HG02798 (cell line): ENCODE data around the gene SLC24A3.

Experiments used
- ATAC-seq: cut with Tn5 transposase; IDR thresholded peaks from one replicate; pipeline ENCODE4 v1.9.1; 2021; ENCODE audit warnings: mild to moderate bottlenecking; ENCODE audit not compliant: unreplicated experiment, poor library complexity

The SLC24A3 gene

GRCh38 chr20:19212469-19212815 lies at the start of gene SLC24A3:
Gene SLC24A3 (plus strand): TSS chr20:19212642.
- ATAC-seq: no peak

GRCh38 chr20:19170148-19170547 lies 42.3 kb upstream of the SLC24A3 start:
- ATAC-seq: no peak

DNA sequence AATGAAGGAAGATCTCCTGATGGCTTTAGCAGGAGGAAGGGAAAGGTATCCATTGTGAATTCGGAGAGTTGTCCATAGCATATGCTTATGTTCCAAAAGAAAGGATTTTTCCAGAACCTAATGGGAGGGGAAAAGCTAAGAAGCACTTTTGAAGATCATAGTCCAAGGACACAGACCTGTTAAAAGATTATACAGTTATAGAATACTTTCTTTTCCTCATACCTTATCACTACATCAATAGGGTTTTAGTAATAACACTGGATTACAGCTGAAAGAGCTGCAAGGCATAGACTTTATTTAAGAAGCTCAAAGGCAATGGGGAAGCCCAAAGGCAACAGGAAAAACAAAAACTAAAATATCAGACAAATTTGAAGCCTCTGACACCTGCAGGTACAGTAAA lies 39.8 kb upstream of the SLC24A3 start:
- ATAC-seq: no peak

- no peak for ATAC-seq
These were observed 35.9 kb upstream of the SLC24A3 start for GRCh38 chr20:19176470-19177052.

- no peak for ATAC-seq
These were observed 30.9 kb upstream of the SLC24A3 start for GRCh38 chr20:19181552-19181951.

DNA sequence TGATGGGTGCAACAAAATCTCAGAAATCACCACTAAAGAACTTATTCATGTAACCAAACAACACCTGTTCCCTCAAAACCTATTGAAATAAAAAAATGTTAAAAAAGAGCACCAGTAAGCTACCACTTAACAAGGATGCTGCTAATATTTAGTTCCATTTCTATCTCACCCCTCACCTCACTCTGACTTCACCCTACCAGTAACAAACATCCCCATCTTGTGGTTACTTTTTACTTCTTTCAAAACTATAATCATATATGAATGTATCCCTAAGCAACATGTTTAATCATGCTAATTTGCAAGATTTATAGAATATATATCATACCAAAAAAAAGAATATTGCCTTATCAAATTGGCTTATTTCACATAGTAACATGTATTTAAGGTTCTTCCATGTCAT lies 27.4 kb upstream of the SLC24A3 start:
- ATAC-seq: no peak

- ATAC-seq: no peak
These were observed 19.1 kb upstream of the SLC24A3 start for GRCh38 chr20:19193349-19193748.

DNA sequence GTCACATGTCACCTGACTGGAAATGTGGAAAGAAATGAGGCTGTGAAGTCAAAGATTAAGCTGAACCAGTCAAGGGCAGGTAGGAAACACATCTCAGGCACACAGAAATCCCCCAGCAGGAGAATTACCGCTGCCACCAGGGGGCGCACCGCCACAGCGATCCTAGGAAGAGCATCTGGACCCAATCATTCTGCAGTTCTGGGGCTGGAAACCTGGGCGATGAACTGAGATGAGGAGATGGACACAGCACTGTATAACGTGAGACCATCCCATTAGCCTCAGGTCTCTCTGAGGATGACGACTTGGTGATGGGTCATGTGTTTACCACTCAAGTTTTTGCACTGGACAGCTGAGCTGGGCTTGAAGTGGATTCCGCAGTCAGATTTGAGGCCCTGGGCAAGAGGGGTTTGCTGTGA lies 6.5 kb upstream of the SLC24A3 start:
- peak; percentile 50 for ATAC-seq

DNA sequence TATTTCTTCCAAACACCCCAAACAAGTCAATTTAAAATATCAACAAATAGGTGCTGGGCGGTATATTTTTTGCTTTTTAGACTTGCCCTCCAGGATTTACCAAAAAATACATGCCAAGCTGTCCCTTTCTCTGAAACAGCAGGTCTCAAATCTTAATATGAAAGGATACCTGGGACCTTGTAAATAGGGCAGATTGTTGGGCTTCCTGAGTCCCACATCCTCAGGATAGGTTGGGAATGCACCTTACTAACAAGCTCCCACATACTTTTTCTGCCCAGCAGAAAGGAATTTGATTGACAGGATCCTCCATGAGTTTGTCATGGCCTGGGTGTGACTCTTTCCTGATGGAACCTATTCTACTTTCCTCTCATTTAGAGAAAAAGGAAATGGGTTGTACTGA lies 4.9 kb upstream of the SLC24A3 start:
- no peak for ATAC-seq

- no peak for ATAC-seq
These were observed 1.9 kb upstream of the SLC24A3 start for GRCh38 chr20:19210391-19211155.

DNA sequence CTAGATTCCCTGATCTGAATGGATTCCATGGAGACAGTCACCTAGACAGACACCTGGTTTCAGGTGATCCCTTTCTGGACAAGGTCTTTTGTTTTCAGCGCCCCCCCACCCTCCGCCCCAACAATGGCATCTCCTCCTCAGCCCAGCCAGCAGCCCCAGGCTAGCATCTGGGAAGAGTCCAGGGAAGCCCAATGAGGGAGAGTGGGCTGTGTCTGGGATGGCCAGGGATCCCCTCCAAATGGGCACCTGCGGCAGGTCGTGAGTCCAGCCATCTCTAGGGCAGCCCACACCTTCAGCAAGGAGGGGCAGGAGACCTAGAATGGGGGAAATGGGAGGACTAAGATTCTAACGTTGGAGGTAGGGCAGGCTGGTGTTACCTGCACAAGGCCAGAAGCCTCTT lies 1.2 kb upstream of the SLC24A3 start:
- no peak for ATAC-seq

- peak; percentile 16 for ATAC-seq
These were observed 577 bp upstream of the SLC24A3 start for GRCh38 chr20:19211661-19212468.

GRCh38 chr20:19212821-19213502 lies 520 bp downstream of the SLC24A3 start:
- peak; percentile 58 for ATAC-seq

GRCh38 chr20:19213946-19214490 lies 1.6 kb downstream of the SLC24A3 start:
- ATAC-seq: no peak

GRCh38 chr20:19218411-19218810 lies 6.0 kb downstream of the SLC24A3 start:
- no peak for ATAC-seq

DNA sequence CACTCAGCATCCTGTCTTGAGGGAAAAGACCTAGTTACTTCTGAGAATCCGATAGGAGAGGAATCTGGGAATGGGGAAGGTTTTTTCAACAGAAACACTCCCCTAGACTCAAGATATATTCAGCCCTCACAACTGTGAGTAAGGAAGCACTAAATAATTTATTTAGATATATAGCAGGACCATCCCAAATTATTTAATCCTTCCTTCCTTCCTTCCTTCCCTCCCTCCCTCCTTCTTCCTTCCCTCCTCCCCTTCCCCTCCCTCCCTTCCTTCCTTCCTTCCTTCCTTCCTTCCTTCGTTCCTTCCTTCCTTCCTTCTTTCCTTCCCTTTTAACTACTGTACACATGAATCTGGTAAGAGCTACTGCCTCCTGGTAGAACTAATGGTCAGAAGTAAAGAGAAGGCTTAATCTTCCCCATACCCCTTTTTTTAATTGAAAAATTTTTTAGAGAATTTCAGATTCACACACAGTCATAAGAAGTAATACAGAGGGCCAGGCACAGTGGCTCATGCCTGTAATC lies 10.1 kb downstream of the SLC24A3 start:
- no peak for ATAC-seq

DNA sequence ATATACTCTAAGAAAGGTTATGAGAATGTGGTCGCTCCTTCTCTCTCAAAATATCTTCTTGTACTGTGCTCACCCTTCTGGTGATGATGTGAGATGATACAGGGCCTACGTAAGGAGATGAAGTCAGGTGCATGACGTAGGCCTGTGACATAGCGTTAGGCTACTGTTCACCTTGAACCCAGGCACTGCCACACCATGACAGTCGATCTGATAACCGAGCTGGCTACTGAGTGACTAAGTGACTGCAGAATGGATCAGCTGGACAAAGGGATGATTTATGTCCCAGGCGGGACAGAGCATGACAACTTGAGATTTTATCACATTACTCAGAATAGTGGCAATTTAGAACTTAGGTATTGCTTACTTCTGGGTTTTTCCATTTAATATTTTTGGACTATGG lies 11.2 kb downstream of the SLC24A3 start:
- no peak for ATAC-seq

DNA sequence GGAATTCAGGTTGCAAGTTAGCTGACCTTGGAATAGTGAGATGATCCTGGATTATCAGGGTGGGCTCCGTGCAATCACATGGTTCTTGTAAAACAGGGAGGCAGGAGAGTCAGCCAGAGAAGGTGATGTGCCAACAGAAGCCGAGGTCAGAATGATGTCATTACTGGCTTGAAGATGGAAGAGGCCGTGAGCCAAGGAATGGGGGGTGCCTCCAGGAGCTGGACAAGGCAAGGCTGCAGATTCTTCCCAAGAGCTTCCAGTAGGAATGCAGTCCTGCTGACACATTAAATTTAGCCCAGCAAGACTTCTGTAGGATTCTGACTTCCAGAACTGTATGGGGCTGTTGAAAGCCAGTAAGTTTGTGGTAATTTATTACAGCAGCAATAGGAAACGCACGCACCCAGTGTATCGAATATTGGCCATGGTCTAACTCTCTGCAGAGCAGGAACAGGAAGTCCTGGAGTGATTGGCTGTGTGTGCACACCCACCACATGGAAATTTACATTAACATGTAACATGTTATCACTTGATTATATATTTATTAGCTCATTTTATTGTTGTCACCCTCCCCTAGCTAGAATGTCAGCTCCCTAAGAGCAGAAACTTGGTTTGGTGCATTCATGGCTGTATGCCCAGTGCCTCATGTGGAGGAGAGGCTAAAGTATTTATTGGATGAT lies 19.1 kb downstream of the SLC24A3 start:
- ATAC-seq: no peak

DNA sequence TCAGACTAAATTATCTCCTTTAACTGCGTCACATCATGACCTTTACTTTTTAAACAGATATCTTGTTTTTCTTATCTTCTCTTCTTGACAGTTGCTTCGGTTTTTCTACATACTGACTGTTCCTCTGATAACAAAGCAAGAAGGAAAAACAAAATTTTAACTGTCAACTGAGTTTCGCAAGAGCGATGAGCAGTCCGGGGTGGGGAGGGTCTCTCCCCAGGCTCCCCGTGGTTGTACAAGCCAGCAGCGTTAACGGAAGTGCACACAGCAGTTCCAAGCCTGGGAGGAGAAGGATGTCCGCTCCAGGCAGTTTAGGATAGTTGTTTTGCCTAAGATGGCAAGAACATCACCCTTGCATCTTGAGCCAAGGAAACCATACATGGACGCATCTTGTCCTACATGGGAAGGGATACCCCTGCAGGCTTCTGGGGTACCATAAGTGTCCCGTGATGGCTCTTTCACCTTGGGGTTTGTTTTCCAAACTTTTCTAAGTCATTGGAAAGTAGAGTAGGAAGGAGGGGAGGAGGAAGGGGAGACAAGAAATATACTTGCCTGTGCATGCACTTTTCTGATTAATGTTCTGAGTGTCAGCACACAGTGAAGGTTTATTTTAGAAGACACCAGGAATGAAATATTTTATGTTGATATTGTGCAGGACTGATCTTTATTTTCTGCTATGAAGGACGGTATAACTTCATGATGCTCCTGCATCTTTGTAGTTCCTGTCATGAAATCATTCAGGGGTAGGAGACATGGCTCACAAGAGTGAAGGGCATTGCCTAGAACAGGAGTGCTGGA lies 20.8 kb downstream of the SLC24A3 start:
- no peak for ATAC-seq
